SK-N-SH (cell line): Measurements from ENCODE around the gene GJB3. TPM values are rescaled to one million over a fixed set of nuclear protein-coding genes. Genes with fewer than 3 reads are reported as not detected.

Source experiments
- CTCF ChIA-PET: fragments of 300-600, 350-600 bp; formaldehyde crosslinking; extraction: SDS; loops from one replicate; lab custom pipeline; 2021; lab: Yijun Ruan, JAX
- POLR2A ChIA-PET: fragments of 350-600 bp; sonication (Branson Sonifier 250); formaldehyde crosslinking; extraction: SDS; loops from one replicate; lab custom pipeline; 2020; ENCODE audit warnings: antibody characterized with exemption, inconsistent platforms; lab: Yijun Ruan, JAX
- DNase-seq: peaks from one replicate; pipeline ENCODE4 v3.0.0; 2012
- H2AFZ ChIP-seq: fragments of 200-600 bp; sonication (generic); 2 replicates; pipeline ENCODE4 v1.8.1; 2016; ENCODE audit warnings: antibody characterized with exemption, mild to moderate bottlenecking, low read depth
- H3F3A ChIP-seq: fragments of 200-600 bp; sonication (generic); replicated peaks from 2 replicates; pipeline ENCODE3; 2016; ENCODE audit warnings: antibody characterized with exemption, mild to moderate bottlenecking; ENCODE audit not compliant: insufficient read depth
- H3K27ac ChIP-seq, 2 experiments: fragments of 200-500 bp in 1 of 2; fragments of 200-600 bp in 1 of 2; sonication (Bioruptor generic) in 1 of 2; sonication (generic), shearing (Covaris generic) in 1 of 2; 2 replicates each; pipeline versions ENCODE4 v1.5.1 to v1.6.1; 2014 to 2016; ENCODE audit warnings: low read depth in 2 of 2, inconsistent platforms in 1 of 2, low read length in 1 of 2, mild to moderate bottlenecking in 1 of 2, mixed read lengths in 1 of 2
- H3K27me3 ChIP-seq: fragments of 200-600 bp; sonication (generic), shearing (Covaris generic); 2 replicates; pipeline ENCODE4 v1.6.1; 2016; ENCODE audit warnings: mixed run types; ENCODE audit not compliant: insufficient read depth
- H3K36me3 ChIP-seq, 2 experiments: fragments of 200-500 bp in 1 of 2; fragments of 200-600 bp in 1 of 2; sonication (Bioruptor generic) in 1 of 2; sonication (generic) in 1 of 2; replicated peaks in 1 of 2; 2 replicates each; pipeline versions ENCODE3 to v1.5.1; 2014 to 2016; ENCODE audit warnings: low read length in 1 of 2, mild to moderate bottlenecking in 1 of 2; ENCODE audit not compliant: insufficient read depth in 2 of 2, control insufficient read depth in 1 of 2
- H3K4me1 ChIP-seq, 2 experiments: fragments of 200-500 bp in 1 of 2; fragments of 200-600 bp in 1 of 2; sonication (Bioruptor generic) in 1 of 2; sonication (generic), shearing (Covaris generic) in 1 of 2; 2 replicates each; pipeline versions ENCODE4 v1.5.1 to v1.6.1; 2014 to 2016; ENCODE audit warnings: low read depth in 1 of 2, low read length in 1 of 2, mixed run types in 1 of 2; ENCODE audit not compliant: insufficient read depth in 2 of 2, control insufficient read depth in 1 of 2
- H3K4me2 ChIP-seq: fragments of 200-600 bp; sonication (generic), shearing (Covaris generic); 2 replicates; pipeline ENCODE4 v1.6.1; 2017; ENCODE audit warnings: mixed run types
- H3K4me3 ChIP-seq, 2 experiments: fragments of 200-500 bp in 1 of 2; fragments of 200-600 bp in 1 of 2; sonication (Bioruptor generic) in 1 of 2; sonication (generic), shearing (Covaris generic) in 1 of 2; 2 replicates each; pipeline versions ENCODE4 v1.5.1 to v1.8.1; 2014 to 2016; ENCODE audit warnings: low read depth in 2 of 2, inconsistent platforms in 1 of 2, low read length in 1 of 2, mild to moderate bottlenecking in 1 of 2, mixed read lengths in 1 of 2, moderate library complexity in 1 of 2
- H3K79me2 ChIP-seq: fragments of 200-600 bp; sonication (generic); 2 replicates; pipeline ENCODE4 v1.8.1; 2017; ENCODE audit warnings: mild to moderate bottlenecking; ENCODE audit not compliant: insufficient read depth
- H3K9ac ChIP-seq: fragments of 200-600 bp; sonication (generic); 2 replicates; pipeline ENCODE4 v1.6.1; 2017; ENCODE audit warnings: mixed run types
- H3K9me2 ChIP-seq: fragments of 200-600 bp; sonication (generic); 2 replicates; pipeline ENCODE4 v1.6.1; 2017; ENCODE audit warnings: mixed run types
- H3K9me3 ChIP-seq: fragments of 200-600 bp; sonication (generic); 2 replicates; pipeline ENCODE4 v1.6.1; 2017; ENCODE audit warnings: mixed run types, mild to moderate bottlenecking, moderate library complexity
- H4K20me1 ChIP-seq: fragments of 200-600 bp; sonication (generic); 2 replicates; pipeline ENCODE4 v1.6.1; 2017; ENCODE audit warnings: mild to moderate bottlenecking, mixed run types; ENCODE audit not compliant: insufficient read depth
- EP300 ChIP-seq, 2 experiments: IDR thresholded peaks; 2 replicates each; pipeline versions ENCODE4 v1.4.0 to v1.6.1; 2012; ENCODE audit warnings: borderline replicate concordance in 1 of 2, low read depth in 1 of 2, low read length in 1 of 2
- FOXM1 ChIP-seq: IDR thresholded peaks from 2 replicates; pipeline ENCODE4 v1.4.0; 2012; ENCODE audit warnings: low read depth, mild to moderate bottlenecking
- IRF3 ChIP-seq: fragments of 150-350 bp; IDR thresholded peaks from 2 replicates; pipeline ENCODE4 v1.6.1; 2016; ENCODE audit warnings: mild to moderate bottlenecking, low read depth, low read length
- JUND ChIP-seq: IDR thresholded peaks from 2 replicates; pipeline ENCODE4 v1.4.0; 2012
- MXI1 ChIP-seq: IDR thresholded peaks from 2 replicates; pipeline ENCODE4 v1.6.1; 2012; ENCODE audit warnings: mild to moderate bottlenecking, low read depth, low read length, improper control_type of control experiment
- NRF1 ChIP-seq: IDR thresholded peaks from 2 replicates; pipeline ENCODE4 v1.6.1; 2012; ENCODE audit warnings: low read depth, mild to moderate bottlenecking, low read length
- RAD21 ChIP-seq: IDR thresholded peaks from 2 replicates; pipeline ENCODE4 v1.6.1; 2012; ENCODE audit warnings: mild to moderate bottlenecking, low read length
- SIN3A ChIP-seq: IDR thresholded peaks from 2 replicates; pipeline ENCODE4 v1.6.1; 2012; ENCODE audit warnings: low read depth, mild to moderate bottlenecking, low read length, moderate library complexity, borderline replicate concordance
- SMC3 ChIP-seq: IDR thresholded peaks from 2 replicates; pipeline ENCODE4 v1.6.1; 2012; ENCODE audit warnings: low read depth, low read length, improper control_type of control experiment
- WGBS: methylation state at CpG from one replicate; pipeline ENCODE4 v1.1.6; 2017; ENCODE audit warnings: low lambda C conversion rate; 5-methylcytosine and 5-hydroxymethylcytosine counted together
- polyA plus RNA-seq, 3 experiments: library from polyadenylated mRNA; depleted of rRNA; stranded (reverse); fragments of >200 nt; gene quantifications; 2 replicates each; pipeline ENCODE4 v1.2.3, GENCODE V29; 2012
- TF ChIP-seq, protein P1 (sequence below): IDR thresholded peaks from 2 replicates; pipeline ENCODE4 v1.4.0; 2012; ENCODE audit warnings: low read depth, borderline replicate concordance
- TF ChIP-seq, protein P2 (sequence below): IDR thresholded peaks from 2 replicates; pipeline ENCODE4 v1.6.1; 2012; ENCODE audit warnings: mild to moderate bottlenecking, low read depth, low read length, moderate library complexity

The GJB3 gene
- polyA plus RNA-seq, 1 of the 3 experiments (the other 2 are of a cell fraction), result not detected

DNA sequence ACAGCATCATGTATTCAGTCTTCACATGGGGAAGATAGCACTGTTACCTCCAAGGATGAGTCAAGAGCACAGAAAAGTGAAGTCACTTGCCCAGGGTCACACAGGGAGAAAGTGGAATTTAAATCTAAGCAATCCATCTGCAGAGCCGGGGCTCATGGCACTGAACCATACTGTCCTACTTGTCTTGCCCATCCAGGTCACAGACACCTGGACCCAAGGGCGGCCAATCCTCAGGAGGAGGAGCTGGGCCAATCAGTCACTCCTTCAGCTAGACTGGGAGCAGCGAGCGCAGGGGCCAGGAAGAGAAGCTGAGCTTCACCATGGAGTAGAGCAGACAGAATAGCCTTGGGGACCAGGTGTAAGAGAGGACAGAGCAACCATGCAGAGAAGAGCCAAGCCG lies 35.3 kb upstream of the GJB3 start:
- Histone ChIP-seq H3K9me3 (no peaks in the 10 kb centered on the region), H3K79me2 (no peaks in the 10 kb centered on the region), H4K20me1 (no peaks in the 10 kb centered on the region), H3K27ac (no peak overlapping the region), H2AFZ (no peak overlapping the region), H3K9ac (no peak overlapping the region), H3K36me3 (no peaks in the 10 kb centered on the region), H3F3A (no peaks in the 10 kb centered on the region), H3K4me1 (peaks cover 0 to 3% of the 10 kb centered on the region in 2 experiments; a peak in 1 of 4 replicates), H3K27me3 (no peaks in the 10 kb centered on the region), H3K9me2 (no peaks in the 10 kb centered on the region), H3K4me2 (no peak overlapping the region), H3K4me3 (no peak overlapping the region)
- WGBS, result 30% methylated on average over 5 of the region's 5 CpGs
- DNase-seq, result no peak
- ChIA-PET CTCF (interaction anchor here (1.3 to 1.4 kb wide), 3 partner anchors 149 to 1113 kb away, joined by 3 to 8 read pairs (median 5); no protein-coding TSS in a partner anchor), POLR2A (no interaction called here)
- TF ChIP-seq FOXM1, result no peak
- TF ChIP-seq, protein P1, sequence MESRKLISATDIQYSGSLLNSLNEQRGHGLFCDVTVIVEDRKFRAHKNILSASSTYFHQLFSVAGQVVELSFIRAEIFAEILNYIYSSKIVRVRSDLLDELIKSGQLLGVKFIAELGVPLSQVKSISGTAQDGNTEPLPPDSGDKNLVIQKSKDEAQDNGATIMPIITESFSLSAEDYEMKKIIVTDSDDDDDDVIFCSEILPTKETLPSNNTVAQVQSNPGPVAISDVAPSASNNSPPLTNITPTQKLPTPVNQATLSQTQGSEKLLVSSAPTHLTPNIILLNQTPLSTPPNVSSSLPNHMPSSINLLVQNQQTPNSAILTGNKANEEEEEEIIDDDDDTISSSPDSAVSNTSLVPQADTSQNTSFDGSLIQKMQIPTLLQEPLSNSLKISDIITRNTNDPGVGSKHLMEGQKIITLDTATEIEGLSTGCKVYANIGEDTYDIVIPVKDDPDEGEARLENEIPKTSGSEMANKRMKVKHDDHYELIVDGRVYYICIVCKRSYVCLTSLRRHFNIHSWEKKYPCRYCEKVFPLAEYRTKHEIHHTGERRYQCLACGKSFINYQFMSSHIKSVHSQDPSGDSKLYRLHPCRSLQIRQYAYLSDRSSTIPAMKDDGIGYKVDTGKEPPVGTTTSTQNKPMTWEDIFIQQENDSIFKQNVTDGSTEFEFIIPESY, result no peak
- no peak for TF ChIP-seq RAD21
- no peak for TF ChIP-seq SMC3
- TF ChIP-seq, protein P2, sequence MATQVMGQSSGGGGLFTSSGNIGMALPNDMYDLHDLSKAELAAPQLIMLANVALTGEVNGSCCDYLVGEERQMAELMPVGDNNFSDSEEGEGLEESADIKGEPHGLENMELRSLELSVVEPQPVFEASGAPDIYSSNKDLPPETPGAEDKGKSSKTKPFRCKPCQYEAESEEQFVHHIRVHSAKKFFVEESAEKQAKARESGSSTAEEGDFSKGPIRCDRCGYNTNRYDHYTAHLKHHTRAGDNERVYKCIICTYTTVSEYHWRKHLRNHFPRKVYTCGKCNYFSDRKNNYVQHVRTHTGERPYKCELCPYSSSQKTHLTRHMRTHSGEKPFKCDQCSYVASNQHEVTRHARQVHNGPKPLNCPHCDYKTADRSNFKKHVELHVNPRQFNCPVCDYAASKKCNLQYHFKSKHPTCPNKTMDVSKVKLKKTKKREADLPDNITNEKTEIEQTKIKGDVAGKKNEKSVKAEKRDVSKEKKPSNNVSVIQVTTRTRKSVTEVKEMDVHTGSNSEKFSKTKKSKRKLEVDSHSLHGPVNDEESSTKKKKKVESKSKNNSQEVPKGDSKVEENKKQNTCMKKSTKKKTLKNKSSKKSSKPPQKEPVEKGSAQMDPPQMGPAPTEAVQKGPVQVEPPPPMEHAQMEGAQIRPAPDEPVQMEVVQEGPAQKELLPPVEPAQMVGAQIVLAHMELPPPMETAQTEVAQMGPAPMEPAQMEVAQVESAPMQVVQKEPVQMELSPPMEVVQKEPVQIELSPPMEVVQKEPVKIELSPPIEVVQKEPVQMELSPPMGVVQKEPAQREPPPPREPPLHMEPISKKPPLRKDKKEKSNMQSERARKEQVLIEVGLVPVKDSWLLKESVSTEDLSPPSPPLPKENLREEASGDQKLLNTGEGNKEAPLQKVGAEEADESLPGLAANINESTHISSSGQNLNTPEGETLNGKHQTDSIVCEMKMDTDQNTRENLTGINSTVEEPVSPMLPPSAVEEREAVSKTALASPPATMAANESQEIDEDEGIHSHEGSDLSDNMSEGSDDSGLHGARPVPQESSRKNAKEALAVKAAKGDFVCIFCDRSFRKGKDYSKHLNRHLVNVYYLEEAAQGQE, result no peak
- TF ChIP-seq NRF1, result no peak
- TF ChIP-seq EP300 (IDR thresholded peaks at IDR 0.05; ENCODE audit: borderline replicate concordance in 1 of 2, low read depth in 1 of 2, low read length in 1 of 2), result no peak
- no peak for TF ChIP-seq IRF3
- TF ChIP-seq SIN3A, result no peak
- TF ChIP-seq MXI1, result no peak
- no peak for TF ChIP-seq JUND
